ENCODE data around the gene CNRIP1. TPM values are rescaled to one million over a fixed set of nuclear protein-coding genes. Genes with fewer than 3 reads are reported as not detected.

CNRIP1 gene
- total RNA-seq, 4 donors from 2014 or later, result 30.2 to 58.1 (median 40.6) TPM

- no peak for TF ChIP-seq CTCF (IDR thresholded peaks at IDR 0.05)
- no peak for TF ChIP-seq POLR2A (IDR thresholded peaks at IDR 0.05)
- peak in 1 of 2 donors; percentile 33 for DNase-seq
- Histone ChIP-seq H3K36me3 (no peaks in the 10 kb centered on the region), H3K27ac (peak overlapping the region; percentile 93 to 98), H3K9me3 (no peaks in the 10 kb centered on the region), H3K27me3 (no peaks in the 10 kb centered on the region), H3K4me3 (peak overlapping the region; percentile 88 to 91), H3K4me1 (peaks cover 5 to 6% of the 10 kb centered on the region in 2 donors)
- intact Hi-C loops (cut with DNase I; ENCODE audit: low total_unique reads), result no loop called here
Measured at GRCh38 chr2:68251855-68252399, 67.8 kb downstream of the CNRIP1 start.

GRCh38 chr2:68251187-68251854 lies 68.4 kb downstream of the CNRIP1 start:
- Histone ChIP-seq H3K36me3 (no peaks in the 10 kb centered on the region), H3K9me3 (no peaks in the 10 kb centered on the region), H3K27me3 (no peaks in the 10 kb centered on the region), H3K4me1 (peaks cover 5 to 6% of the 10 kb centered on the region in 2 donors), H3K27ac (peak overlapping the region; percentile 93 to 98), H3K4me3 (peak overlapping the region; percentile 88 to 91)
- DNase-seq, result peak; percentile 62 to 74
- peak; percentile 56 to 79 (median 62) for TF ChIP-seq CTCF (IDR thresholded peaks at IDR 0.05)
- no peak for TF ChIP-seq POLR2A (IDR thresholded peaks at IDR 0.05)
- intact Hi-C loops (cut with DNase I; ENCODE audit: low total_unique reads), result no loop called here

- TF ChIP-seq CTCF (IDR thresholded peaks at IDR 0.05), result no peak
- TF ChIP-seq POLR2A (IDR thresholded peaks at IDR 0.05), result no peak
- intact Hi-C loops (cut with DNase I; ENCODE audit: low total_unique reads), result no loop called here
- no peaks in the 10 kb centered on the region for H3K36me3 ChIP-seq
- H3K9me3 ChIP-seq, result no peaks in the 10 kb centered on the region
- peak overlapping the region; percentile 93 to 98 for H3K27ac ChIP-seq
- H3K4me3 ChIP-seq, result peak overlapping the region; percentile 88 to 91
- H3K27me3 ChIP-seq, result no peaks in the 10 kb centered on the region
- H3K4me1 ChIP-seq, result peaks cover 5 to 6% of the 10 kb centered on the region in 2 donors
- DNase-seq, result no peak
Measured at GRCh38 chr2:68250652-68251186, 69.0 kb downstream of the CNRIP1 start.

GRCh38 chr2:68250196-68250595 lies 69.6 kb downstream of the CNRIP1 start:
- peak overlapping the region; percentile 88 to 91 for H3K4me3 ChIP-seq
- no peaks in the 10 kb centered on the region for H3K9me3 ChIP-seq
- TF ChIP-seq CTCF (IDR thresholded peaks at IDR 0.05), result no peak
- no peak for TF ChIP-seq POLR2A (IDR thresholded peaks at IDR 0.05)
- no peaks in the 10 kb centered on the region for H3K27me3 ChIP-seq
- H3K27ac ChIP-seq, result peak overlapping the region; percentile 93 to 98
- intact Hi-C loops (cut with DNase I; ENCODE audit: low total_unique reads), result no loop called here
- DNase-seq, result no peak
- peaks cover 5 to 6% of the 10 kb centered on the region in 2 donors for H3K4me1 ChIP-seq
- H3K36me3 ChIP-seq, result no peaks in the 10 kb centered on the region

- intact Hi-C loops (cut with DNase I; ENCODE audit: low total_unique reads), result no loop called here
- no peaks in the 10 kb centered on the region for H3K36me3 ChIP-seq
- H3K9me3 ChIP-seq, result no peaks in the 10 kb centered on the region
- H3K4me1 ChIP-seq, result peaks cover 3 to 5% of the 10 kb centered on the region in 2 donors
- DNase-seq, result no peak
- H3K27ac ChIP-seq, result no peak overlapping the region
- H3K4me3 ChIP-seq, result no peak overlapping the region
- TF ChIP-seq POLR2A (IDR thresholded peaks at IDR 0.05), result no peak
- TF ChIP-seq CTCF (IDR thresholded peaks at IDR 0.05), result no peak
- H3K27me3 ChIP-seq, result no peaks in the 10 kb centered on the region
Measured at GRCh38 chr2:68248806-68249205, 70.9 kb downstream of the CNRIP1 start.
